ENCODE measurements around the gene SIGLEC12.

DNA sequence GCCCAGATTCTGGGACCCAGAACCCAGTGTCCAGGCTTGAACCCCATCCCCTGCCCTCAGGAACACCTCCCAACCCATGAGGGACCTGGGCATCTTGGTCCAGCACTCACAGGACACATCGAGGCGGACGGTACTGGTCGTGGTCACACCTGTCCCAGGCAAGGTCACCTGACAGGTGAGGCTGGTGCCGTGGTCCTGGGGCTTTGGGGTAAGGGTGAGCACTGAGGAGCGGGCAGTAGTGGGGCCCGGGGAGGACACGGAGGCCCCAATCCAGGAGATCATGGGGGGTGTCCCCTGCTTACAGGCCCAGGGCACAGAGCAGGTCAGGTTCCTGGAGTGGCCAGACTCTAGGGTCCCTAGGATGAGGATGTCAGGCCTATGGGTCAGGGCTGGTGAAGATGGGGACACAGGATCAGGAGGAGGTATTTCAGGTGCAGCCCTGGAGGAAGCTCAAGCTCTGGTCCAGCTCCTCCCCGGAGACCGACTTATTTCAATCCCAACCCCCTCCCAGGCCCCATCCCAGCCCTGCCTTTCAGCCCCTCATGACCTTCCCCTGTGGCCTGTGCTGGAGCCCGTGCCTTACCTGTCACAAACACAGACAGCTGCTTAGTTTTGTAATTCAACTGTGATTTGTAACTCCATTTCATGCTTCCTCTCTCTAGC, 44.1 kb downstream of the SIGLEC12 start:
- TF ChIP-seq CTCF (IDR thresholded peaks at IDR 0.05; ENCODE audit: borderline replicate concordance, extremely low read depth, low read length, poor library complexity, severe bottlenecking), result no peak
- no peak for TF ChIP-seq EZH2 (IDR thresholded peaks at IDR 0.05; ENCODE audit: borderline replicate concordance, low read depth, low read length, severe bottlenecking)
